HPDE6-E6E7 (cell line): ENCODE results near the gene RASA3.
"Not testable (repeated sequence)": the region's sequence is repeated elsewhere in the genome, so short reads cannot be mapped to it uniquely, and the experiment has no call there.

Source experiments
- DNase-seq: peaks from one replicate; pipeline ENCODE4 v3.0.0; 2011; ENCODE audit warnings: missing footprints; ENCODE audit errors: extremely low spot score

Gene RASA3

DNA sequence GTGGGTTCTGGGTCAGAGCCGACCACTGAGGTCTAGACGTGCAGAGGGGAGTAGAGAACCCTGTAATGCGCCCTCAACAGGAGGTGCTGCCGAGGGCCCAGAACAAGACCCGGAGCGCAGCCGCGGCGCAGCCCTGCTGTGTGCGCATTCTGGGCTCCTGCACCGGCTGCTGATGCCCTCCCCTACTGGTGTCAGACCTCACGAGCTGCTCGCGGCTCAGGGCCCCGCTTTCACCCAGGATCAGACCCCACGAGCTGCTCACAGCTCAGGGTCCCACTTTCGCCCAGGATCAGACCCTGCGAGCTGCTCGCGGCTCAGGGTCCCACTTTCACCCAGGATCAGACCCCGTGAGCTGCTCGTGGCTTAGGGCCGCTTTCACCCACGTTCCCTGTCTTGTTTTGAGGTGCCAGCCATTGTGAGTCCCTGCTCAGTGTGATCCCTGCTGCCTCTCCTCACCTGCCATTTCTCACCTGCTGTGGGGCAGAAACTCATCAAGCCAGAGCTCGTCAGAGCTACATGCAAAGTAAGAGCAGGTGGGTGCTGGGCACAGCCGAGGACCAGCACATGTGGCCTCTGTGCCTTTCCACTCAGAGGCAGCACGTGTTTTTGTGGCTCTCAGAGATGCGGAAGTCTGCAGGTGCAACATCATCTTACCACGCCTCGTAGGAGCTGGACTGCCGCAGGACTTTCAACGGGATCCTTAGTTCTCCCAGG is 111.5 kb downstream of the RASA3 start:
- DNase-seq = no peak

GRCh38 chr13:114020134-114020533 is 112.3 kb downstream of the RASA3 start:
- DNase-seq = not testable (repeated sequence)

DNA sequence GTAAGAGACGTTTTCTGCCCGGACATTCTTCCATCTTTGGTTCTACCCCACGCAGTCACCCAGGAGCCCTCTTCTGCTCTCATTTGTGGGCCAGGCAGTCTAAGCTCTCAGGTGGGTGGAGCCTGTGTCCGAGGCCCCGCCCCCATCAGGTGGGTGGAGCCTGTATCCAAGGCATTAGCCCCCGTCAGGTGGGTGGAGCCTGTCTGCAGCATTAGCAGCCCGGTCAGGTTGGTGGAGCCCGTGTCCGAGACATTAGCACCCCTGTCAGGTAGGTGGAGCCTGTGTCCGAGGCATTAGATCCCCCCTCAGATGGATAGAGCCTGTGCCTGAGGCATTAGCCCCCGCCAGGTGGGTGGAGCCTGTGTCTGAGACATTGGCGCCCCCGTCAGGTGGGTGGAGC is 113.1 kb downstream of the RASA3 start:
- no peak for DNase-seq

DNA sequence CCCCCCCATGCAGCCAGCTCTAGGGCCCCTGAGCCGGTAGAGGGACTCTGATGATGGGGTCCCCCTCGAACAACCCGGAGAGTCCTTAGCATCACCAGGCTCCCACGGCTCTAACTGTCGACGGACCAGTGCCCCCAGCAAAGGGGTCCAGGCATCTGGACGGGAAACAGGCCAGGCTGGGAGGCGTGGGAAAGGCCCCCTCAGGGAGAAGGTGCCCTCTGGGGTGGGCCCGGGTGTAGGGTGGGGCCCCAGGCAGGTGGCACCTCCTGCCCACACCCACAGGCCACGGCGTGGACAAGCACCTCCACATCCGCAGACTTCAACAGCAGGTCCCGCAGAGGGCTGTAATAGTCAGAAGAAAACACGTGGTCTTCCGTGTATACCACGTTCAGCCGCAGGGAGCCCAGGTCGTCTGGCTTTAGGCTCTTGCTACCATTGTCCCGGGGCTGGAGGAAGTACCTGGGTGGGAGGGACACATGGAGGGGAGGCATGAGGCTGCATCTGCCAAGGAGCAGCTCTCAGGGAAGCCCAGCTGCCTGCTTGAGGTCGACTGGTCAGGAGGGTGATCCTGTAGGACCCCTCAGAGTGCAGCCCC is 113.9 kb downstream of the RASA3 start:
- DNase-seq = no peak

DNA sequence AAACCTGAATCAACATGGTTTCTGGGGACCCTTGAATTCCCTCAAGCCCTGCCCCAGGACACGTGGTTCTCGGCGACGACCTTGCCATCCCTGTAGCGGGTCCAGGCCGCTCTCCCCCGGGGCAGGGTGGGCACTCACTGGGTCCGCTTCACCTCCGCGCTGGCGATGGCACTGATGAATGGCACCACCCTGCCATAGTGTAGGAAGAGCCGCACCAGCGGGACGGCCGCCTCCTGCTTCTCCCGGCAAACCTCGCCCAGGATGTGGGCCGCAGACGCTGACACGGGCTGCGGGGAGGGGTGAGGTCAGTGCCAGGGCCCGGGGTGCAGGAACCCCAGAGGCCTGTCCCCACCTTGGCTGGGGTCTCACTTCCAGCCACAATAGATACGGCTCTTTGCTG is 114.5 kb downstream of the RASA3 start:
- no peak for DNase-seq

DNA sequence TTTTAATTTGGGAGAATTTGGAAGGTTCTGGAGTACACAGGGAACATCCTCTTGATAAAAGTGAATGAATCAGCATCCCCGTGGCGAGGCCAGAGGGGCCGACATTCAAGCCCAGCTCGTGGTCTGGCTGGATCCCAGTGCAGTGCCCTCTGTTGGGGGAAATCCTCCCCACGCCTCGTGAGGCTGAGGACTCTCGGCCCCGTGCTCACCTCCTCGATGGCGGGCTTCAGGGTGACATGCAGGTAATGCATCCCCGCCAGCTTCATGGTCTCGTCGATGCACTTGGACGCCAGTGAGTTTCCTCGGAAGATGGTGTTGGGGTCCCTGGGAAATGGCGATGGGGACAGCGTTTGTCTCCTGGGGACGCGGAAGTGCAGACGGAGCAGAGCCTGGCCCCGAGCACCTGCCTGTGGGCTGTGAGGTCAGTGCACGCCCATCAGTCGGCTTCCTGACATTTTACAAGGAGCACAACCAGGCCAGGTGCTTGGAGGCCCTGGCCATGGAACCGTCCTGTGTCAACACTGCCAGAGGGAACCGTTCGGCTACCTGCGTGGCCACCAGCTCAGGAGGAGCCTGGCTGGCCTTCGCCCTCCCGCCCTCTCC is 115.3 kb downstream of the RASA3 start:
- no peak for DNase-seq

- DNase-seq = no peak
Measured at GRCh38 chr13:114016321-114017027, 115.9 kb downstream of the RASA3 start.

DNA sequence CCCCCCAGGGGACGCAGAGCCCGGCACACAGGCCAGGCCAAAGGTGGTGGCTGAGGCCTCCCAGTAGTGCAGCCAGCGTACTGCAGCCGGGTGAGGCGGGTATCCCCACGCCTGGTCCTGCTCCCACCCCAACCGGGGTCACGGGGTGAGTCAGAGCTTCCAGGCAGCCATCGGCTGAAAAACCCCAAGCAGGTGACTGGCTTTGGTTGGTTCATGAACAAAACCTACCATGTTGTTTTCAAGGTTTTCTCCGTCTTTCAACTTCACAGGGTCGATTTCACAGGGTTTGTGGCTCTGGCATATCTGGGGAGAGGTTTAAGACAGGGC is 116.5 kb downstream of the RASA3 start:
- DNase-seq = no peak

- peak; percentile 37 for DNase-seq
Measured at GRCh38 chr13:114015111-114015968, 117.1 kb downstream of the RASA3 start.

DNA sequence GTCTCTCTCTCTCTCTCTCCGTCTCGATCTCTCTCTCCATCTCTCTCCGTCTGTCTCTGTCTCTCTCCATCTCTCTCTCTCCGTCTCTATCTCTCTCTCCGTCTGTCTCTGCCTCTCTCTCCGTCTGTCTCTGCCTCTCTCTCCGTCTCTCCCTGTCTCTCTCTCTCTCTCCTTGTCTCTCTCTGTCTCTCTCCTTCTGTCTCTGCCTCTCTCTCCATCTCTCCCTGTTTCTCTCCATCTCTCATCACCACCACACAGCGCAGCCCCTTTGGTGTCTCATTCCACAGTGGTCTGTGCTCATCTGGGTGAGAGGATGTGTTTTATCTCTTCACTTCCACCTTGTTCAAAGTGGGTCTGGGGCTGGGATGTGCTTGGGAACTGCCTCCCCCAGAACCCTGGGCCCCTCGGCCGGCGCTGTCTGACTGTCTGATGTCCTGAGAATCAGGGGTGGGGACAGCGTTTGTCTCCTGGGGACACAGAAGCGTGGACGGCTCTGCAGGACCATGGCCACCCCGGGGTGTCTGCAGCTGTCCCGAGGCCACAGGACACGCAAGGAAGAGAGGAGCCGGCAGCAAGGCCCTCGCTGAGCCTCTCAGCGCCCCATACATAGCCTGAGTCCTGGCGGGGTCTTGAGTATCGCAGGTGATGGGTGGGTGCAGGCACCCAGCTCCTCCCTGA is 118.3 kb downstream of the RASA3 start:
- no peak for DNase-seq

DNA sequence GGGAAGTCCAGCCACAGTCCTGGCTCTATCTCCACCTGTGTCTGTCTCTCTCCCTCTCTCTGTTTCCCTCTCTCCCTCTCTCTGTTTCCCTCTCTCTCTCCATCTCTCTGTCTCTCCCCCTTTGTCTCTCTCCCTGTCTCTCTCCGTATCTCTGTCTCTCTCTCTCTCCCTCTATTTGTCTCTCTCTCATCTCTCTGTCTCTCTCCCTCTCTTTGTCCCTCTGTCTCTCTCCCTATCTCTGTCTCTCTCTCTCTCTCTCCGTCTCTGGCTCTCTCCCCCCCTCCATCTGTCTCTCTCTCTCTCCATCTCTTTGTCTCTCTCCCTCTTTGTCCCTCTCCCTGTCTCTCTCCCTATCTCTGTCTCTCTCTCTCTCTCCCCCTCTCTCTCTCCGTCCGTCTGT is 119.1 kb downstream of the RASA3 start:
- DNase-seq = no peak

- no peak for DNase-seq
Measured at GRCh38 chr13:114012921-114013320, 119.5 kb downstream of the RASA3 start.

GRCh38 chr13:114012141-114012540 is 120.3 kb downstream of the RASA3 start:
- no peak for DNase-seq

- no peak for DNase-seq
Measured at GRCh38 chr13:114011226-114011625, 121.2 kb downstream of the RASA3 start.

DNA sequence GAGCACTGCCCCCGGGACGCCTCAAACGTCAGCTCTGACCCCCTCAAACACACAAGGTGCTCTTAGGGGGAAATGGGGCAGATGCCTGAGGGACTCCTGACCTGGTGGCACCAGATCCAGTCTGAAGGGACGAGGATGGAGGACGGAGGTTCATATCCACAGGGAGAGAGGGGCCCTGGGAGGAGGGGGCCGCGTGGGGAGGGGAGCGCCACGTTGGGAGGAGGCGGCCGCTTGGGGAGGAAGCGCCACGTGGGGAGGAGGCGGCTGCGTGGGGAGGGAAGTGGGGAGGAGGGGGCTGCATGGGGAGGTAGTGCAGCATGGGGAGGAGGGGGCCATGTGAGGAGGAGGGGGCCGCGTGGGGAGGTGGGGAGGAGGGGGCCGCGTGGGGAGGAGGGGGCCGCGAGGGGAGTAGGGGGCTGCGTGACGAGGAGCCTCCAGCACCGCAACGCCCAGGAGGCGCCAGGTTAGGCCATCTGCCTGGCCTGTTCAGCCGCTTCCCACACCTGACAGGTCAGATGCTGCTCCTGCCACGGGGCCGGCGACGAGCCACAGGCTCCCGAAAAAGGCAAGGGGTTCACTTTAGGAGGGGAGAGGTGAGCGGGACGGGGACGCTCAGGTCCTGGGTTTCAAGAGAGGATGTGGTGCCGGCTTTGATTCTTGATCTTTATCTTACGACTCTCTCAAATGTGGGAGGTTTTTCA is 121.9 kb downstream of the RASA3 start:
- DNase-seq = no peak

DNA sequence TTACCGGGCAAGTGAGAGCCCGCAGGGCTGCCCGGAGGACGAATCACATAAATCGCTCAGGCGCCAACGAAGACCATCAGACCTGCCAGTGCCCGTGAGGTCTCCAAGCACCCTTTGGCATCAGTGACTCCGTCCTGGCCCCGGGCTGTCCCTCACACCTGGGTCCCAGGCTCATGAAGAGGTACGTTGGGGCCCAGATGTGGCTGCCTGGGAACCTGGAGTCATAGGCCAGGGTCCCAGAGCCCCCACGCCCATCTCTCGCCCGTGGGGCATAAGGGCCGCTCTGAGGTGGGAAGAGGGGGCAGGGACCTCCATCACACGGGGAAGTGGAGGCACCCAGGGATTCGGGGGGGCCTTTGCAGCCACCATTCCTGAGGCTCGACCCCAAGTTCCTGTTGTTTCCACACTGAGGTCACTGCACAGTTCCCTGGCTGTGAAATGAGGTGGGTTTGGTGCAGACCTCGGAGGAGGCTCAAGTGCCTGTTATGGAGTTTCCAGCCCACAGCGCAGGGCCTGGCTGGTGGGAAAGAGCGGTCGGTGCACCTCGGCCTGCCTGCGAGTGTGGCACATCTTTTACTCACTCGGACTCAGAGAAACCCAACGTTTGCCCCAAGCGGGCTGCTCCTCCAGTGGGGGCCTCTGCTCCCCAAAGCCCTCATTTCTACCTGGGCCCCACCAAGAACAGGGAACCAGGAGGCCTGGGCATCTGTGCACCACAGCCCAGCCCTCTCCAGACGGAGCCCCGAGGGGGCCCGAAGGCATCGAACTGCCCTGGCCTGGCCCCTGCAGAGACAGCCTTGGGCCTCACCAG is 122.6 kb downstream of the RASA3 start:
- no peak for DNase-seq

DNA sequence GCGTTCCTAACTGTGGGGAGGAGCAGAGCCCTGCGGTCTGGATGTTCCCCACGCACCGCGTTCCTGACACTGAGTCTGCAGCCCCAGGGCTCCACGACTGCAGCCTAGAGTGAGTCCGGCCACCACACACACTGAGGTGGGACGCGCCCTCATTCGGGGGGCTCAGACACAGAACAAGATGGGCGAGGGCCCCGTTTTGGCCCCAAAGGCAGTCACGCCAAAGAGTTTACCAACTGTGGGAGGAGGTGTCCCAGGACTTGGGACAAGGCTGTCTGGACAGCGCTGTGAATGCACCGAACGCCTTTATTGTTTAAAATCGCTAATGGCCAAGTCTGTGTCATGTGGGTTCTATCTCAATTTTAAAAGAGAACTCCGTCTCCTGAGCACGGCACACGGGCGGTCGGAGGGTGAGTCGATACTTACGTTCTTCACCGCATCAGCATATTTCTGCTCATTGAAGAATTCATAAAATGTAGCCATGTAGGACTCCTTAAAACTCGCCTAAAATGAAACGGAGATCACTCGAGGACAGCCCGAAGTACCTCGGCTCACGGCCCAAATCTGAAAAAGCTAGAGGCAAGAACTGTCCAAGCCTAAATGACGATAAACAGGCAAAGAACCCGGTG is 123.3 kb downstream of the RASA3 start:
- DNase-seq = no peak

DNA sequence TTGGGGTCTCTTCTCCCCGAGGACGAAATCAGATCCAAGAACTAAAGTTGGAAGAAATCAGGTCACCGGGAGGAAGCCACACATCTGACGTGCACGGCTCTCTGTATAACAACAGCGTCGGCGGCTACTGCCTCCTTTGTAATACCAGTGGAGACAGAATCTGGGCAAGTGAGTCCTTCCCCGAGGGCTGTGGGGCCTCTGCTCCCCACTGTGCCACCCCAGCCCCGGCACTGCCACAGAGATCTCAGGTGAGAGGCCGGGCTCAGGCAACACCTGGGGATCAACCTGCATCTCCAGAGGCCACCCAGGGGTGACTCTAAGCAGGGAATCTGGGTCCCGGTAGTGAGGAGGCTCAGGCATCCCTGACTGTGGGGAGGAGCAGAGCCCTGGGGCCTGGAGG is 124.9 kb downstream of the RASA3 start:
- no peak for DNase-seq

DNA sequence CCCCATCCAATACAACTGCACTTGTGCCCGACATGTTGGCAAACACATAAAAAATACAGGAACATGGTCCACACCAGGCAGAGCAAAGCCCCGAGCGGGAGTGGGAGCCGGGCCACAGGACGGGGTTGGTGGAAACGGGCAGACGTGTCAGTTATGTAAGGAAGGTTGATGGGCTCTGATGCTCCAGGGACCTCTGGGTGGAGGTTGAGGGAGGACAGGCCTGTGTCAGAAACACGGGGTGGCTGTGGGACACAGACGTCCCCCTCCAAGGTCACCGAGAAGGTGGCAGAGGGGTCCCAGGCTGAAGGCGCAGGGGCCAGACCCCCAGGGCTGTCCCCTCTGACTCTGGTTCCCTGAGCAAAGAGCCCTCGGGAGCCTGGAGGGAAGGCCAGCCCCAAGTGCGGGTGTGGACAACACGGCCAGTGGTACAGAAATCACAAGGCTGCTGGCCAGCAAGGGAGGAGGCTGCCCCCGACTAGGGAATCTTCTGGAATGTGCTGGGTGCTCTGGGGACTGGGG is 127.2 kb downstream of the RASA3 start:
- no peak for DNase-seq
